Testis (tissue), 2 donors: Measurements from ENCODE around the gene SULT6B1.

Source experiments
- CTCF ChIP-seq, 3 experiments: fragments of 450-650 bp in 2 of 3; fragments of 200-600 bp in 1 of 3; sonication (generic) in 1 of 3; IDR thresholded peaks; one replicate each; pipeline ENCODE4 v1.5.1; 2016 to 2019; ENCODE audit warnings: antibody characterized with exemption in 3 of 3, mild to moderate bottlenecking in 2 of 3, moderate library complexity in 1 of 3
- POLR2A ChIP-seq: fragments of 450-650 bp; IDR thresholded peaks from one replicate; pipeline ENCODE4 v1.6.1; 2017; ENCODE audit warnings: antibody characterized with exemption, mild to moderate bottlenecking, moderate library complexity

- no peak for TF ChIP-seq CTCF (IDR thresholded peaks at IDR 0.05)
- TF ChIP-seq POLR2A, result no peak
Measured at GRCh38 chr2:37171624-37171950, 16.9 kb downstream of the SULT6B1 start.
